GM19023 (cell line): Measurements from ENCODE around the gene ELMO1.
A peak's percentile ranks its signal among the peaks of the same experiment; 100 is the strongest.
"Not testable (repeated sequence)": the region's sequence is repeated elsewhere in the genome, so short reads cannot be mapped to it uniquely, and the experiment has no call there.

ENCODE experiments used
- ATAC-seq: cut with Tn5 transposase; IDR thresholded peaks from one replicate; pipeline ENCODE4 v1.9.1; 2021; ENCODE audit warnings: mild to moderate bottlenecking, moderate library complexity; ENCODE audit not compliant: unreplicated experiment

ELMO1 gene

DNA sequence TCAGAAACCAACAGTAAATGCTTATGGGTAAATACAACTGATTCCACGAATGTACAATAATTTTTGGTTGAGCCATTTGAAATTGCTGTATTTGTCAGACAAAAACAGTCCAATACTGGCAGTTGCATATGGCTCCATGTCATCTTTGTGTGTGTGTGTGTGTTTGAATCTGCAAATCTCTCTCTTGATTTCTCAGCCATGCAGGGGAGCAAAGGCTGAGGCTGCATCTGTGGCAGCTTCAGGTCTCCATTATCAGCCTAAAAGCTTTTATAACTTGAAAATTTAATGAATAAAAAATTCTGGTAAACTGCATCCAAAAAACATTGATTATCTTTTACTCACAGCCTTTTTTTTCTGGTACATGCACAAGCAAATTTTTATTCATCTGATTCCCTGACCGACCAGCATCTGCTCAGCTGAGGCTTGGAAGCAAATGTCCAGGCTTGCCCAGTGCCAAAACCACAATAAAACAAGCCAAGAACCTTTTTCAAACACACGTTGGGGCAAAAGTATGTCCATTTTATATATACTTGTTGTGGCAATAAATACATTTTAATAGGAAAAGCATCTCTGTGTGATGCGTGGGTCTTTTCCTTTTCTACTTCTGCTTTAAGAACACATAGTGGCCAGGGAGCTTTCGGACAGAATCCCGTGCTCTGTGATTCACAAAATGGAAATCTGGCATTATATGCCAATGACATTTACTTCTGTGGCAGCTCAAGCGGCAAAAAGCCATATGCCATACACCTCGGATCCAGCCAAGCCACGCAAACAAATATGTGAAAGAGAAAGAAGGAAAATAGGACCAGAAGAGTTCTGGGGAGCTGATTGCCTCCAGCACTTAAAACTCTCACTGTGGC, 448.8 kb downstream of the ELMO1 start:
- ATAC-seq = no peak

- ATAC-seq = no peak
Observed at GRCh38 chr7:36995776-36996175, 452.9 kb downstream of the ELMO1 start.

DNA sequence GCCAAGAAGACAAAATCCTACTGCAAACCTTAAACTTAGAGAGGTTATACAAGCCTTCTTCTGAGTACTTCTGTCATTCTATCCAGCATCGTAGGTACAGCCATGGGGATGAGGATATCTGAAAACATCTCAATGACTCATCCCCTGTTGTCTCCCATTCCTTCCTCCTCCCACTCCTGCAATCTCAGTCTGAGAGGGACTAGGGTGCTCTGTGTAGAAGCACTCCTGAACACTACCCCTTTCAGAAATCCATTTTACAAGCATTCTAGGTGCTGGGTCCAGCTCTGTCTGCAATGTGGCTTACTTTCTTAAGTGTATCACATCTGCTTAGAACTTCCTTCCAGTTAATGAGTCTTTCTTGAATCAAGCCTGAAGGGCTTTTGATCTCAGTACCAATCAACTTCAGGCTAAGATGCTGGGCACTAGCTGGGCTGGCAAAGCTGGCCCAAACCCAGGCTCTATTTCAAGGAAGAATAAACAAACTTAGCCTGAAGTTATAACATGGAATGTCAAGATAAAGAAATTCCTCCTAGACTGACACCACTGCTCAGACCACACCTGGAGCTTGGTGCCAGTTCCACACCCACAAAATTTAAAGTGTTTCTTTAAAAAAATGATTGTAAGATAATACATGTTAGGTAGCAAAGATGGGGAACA, 454.1 kb downstream of the ELMO1 start:
- ATAC-seq = no peak

- peak; percentile 64 for ATAC-seq
Observed at GRCh38 chr7:36986948-36987724, 461.5 kb downstream of the ELMO1 start.

DNA sequence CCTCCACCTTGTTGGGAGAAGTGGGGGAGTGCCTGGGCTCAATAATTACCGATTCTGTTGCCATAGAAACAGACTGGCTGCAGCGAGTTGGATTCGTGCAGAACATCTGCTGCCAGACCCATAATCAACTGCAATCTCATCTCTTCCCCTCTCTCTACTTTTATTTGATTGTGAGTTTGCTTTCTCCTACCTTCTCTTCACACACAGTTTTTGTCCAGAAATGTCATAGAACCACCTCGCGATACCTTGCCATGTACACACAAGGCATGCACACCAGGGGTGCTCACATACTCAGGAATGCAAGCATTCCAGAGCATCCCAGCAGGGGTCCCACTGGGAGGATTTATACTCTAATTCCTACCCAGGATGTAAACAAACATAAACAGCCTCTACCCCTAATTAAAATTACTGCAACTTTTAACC, 462.1 kb downstream of the ELMO1 start:
- ATAC-seq = no peak

GRCh38 chr7:36985866-36986400, 462.7 kb downstream of the ELMO1 start:
- no peak for ATAC-seq

- ATAC-seq = no peak
Observed at GRCh38 chr7:36985316-36985715, 463.3 kb downstream of the ELMO1 start.

DNA sequence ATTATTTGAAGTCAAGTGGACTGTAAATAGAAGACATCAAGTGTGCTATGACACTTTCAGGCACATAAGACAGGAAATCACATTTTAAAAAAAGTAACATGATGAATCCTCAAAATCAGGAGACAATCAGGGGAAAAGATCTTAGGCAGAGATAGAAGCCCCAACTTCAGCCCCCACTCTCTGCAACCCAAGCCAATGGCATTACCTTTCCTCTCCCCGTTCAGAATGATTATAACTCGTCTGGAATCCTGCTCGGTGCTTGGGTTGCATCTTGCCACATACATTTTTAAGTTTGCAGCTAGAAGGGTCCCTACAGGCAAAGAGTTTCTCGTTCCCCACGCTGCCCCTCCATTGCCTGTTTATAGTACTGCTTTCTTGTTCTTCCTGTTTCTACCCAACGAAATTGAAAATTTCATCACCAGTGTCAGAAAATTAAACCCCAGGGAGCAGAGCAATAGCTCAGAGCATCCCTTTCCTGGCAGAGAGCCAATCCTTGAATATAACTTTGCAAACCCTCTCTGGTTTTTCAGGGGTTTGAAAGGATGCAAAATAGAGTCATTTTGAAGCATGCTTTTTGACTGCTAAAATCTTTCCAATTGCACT, 463.9 kb downstream of the ELMO1 start:
- no peak for ATAC-seq

DNA sequence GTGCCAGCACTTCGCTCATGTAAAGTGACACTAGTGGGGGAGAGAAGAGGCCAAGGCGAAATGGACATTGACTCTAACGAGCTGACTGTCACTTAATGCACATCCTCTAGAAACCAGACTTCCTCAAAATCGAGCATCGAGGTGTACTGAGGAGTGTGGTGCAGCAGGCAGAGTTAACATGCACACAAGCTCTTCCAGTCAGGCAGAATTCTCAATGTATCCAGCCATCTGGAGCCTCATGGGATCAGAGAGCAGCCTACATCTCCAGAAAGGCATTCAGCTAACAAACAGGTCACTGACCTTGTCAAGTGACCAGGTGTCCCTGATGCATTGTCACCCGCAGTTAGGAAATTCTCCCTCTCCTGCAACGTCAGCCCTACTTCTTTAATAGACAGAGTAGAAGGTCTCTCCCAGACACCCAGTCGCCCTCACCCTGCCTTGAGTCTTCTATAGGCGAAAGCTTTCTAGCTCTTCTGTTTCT, 464.6 kb downstream of the ELMO1 start:
- no peak for ATAC-seq

- ATAC-seq = no peak
Observed at GRCh38 chr7:36982766-36983165, 465.9 kb downstream of the ELMO1 start.

- ATAC-seq = no peak
Observed at GRCh38 chr7:36979810-36980248, 468.8 kb downstream of the ELMO1 start.

- ATAC-seq = no peak
Observed at GRCh38 chr7:36978461-36978860, 470.2 kb downstream of the ELMO1 start.

- no peak for ATAC-seq
Observed at GRCh38 chr7:36977878-36978277, 470.8 kb downstream of the ELMO1 start.

- not testable (repeated sequence) for ATAC-seq
Observed at GRCh38 chr7:36973534-36973933, 475.1 kb downstream of the ELMO1 start.

DNA sequence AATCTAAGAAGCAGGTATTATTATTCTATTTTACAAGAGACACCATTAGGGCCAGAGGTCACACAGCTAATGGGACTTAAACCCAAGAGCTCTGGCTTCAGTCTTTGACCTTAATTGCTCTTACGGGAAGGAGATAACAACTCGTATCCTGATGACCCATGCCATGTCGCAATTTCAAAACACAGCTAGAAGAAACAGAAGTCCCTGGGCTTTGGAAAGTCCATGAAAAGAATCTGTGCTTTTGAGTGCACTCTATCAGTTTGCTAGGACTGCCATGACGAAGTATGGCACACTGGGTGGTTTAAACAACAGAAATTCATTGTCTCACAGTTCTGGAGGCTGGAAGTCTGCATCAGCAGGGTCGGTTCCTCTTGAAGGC, 476.5 kb downstream of the ELMO1 start:
- no peak for ATAC-seq

GRCh38 chr7:36971515-36972139, 477.0 kb downstream of the ELMO1 start:
- no peak for ATAC-seq

DNA sequence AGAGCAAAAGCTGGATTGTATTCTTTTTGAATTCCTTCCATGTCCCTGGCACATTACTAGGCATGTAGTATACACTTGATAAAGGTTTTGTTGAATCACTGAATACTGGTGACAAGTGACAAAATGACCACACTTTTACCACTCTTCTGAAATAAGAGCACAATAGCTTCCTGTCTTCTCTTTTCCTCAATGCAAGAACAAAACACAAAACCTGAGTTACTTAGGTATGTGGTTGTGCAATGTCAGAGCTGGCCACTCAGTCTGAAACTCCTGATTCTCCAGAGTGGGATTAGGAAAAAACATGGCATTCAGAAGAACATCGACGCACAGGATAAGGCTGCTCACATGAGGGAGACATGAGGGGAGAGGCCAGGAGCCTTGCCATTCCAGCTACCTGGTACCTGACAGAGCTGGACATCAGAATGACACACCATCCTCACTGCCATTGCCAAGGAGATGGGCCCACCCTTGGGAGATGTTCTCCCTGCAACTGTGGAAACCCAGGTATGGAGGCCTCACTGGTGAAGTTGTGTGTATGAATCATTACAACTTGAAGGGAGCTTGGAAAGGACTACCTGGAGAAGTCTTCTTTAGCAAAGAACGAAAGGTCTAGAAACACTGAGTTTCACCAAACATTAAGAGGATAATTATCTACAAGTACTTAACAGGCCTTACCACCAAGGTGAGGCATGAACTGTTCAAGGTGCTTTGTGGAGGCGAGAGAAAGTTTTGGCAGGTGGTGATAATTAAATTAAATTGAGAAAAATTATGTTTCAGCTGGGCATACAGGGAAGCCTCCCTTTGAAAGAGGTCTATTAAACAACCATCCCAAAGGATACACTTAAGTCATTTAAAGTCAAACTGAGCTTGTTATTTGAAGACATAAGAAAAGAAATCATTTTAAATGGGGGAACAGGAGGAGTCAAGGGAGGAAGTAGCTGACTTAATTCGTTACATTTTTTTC, 477.8 kb downstream of the ELMO1 start:
- ATAC-seq = no peak

DNA sequence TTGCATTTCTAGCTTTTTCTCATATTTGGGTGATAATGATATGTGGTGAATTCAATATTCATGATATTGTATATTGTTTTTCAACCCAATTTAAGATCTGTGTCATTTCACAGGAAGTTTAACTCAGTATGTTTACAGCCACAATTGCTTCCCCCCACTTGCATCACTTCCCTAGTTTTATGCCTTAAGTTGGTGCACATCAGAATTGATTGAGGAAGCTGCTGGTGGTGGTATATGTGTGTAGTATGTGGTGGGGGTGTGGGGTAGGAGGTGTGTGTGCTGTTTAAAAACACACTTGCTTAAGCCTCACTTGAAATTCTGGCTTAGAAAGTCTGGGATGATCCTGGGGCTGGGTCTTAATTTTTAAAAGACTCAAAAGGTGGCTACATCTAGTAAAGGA, 479.3 kb downstream of the ELMO1 start:
- no peak for ATAC-seq

DNA sequence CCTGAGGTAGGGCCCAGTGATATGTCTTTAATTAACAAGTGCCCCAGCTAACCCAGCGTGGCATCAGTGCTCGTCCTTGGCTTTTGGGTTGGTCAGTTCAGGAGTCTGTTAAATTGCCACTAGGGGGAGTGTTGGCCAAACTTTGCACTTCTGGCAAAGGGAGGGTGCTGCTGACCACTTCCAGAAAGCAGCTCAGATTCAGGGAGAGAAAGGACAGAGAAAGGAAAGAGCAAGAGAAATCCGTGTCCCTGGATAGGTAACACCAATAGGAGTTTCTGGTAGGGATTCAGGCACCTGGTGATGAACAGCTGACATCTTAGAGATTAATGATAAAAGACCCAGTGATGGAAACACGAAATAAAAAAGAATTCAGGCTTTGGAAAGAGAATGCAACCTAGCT, 481.3 kb downstream of the ELMO1 start:
- ATAC-seq = no peak
